CD4-positive, alpha-beta T cell treated with Interleukin-15 for 1 hour (primary cell): ENCODE results near the gene AJM1.
A peak's percentile ranks its signal among the peaks of the same experiment; 100 is the strongest.
"Not testable (repeated sequence)": the region's sequence is repeated elsewhere in the genome, so short reads cannot be mapped to it uniquely, and the experiment has no call there.

Experiments used
- DNase-seq: peaks from one replicate; pipeline ENCODE4 v3.0.0-alpha.2; 2020

The AJM1 gene

DNA sequence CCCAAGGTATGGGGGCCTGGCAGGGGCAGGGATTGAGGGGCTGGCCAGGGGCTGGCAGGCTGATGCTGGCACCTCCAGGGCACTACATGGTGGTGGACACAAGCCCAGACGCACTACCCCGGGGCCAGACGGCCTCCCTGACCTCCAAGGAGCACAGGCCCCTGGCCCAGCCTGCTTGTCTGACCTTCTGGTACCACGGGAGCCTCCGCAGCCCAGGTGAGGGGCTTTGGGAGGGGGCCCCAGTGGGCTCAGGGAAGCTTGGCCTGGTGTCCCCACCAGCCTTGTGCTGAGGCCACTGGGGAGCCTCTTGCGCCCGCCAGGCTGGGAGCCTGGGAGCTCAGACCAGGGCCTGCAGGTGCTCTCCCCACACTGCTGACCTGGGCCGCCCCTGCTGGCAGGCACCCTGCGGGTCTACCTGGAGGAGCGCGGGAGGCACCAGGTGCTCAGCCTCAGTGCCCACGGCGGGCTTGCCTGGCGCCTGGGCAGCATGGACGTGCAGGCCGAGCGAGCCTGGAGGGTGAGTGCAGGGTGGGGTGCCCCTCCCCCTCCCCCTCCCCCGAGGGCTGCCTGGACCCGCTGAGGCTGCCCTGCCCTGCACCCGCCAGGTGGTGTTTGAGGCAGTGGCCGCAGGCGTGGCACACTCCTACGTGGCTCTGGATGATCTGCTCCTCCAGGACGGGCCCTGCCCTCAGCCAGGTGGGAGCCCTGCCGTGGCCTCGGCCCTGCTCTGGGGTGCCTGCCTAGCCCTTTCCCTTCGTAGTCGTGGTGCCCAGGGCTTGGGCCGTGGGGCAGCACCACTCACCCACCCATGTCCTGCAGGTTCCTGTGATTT is 15.5 kb downstream of the AJM1 start:
- no peak for DNase-seq

DNA sequence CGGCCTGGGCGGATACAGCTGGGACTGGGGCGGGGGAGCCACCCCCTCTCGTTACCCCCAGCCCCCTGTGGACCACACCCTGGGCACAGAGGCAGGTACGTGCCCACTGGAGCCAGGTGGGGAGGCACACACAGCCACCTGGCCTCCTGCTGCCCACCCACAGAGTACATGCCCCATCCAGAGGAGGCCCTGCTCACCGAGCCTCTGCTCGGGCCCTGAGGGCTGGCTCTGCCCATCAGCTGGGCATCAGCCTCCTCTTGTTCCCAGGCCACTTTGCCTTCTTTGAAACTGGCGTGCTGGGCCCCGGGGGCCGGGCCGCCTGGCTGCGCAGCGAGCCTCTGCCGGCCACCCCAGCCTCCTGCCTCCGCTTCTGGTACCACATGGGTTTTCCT is 16.2 kb downstream of the AJM1 start:
- DNase-seq = no peak

DNA sequence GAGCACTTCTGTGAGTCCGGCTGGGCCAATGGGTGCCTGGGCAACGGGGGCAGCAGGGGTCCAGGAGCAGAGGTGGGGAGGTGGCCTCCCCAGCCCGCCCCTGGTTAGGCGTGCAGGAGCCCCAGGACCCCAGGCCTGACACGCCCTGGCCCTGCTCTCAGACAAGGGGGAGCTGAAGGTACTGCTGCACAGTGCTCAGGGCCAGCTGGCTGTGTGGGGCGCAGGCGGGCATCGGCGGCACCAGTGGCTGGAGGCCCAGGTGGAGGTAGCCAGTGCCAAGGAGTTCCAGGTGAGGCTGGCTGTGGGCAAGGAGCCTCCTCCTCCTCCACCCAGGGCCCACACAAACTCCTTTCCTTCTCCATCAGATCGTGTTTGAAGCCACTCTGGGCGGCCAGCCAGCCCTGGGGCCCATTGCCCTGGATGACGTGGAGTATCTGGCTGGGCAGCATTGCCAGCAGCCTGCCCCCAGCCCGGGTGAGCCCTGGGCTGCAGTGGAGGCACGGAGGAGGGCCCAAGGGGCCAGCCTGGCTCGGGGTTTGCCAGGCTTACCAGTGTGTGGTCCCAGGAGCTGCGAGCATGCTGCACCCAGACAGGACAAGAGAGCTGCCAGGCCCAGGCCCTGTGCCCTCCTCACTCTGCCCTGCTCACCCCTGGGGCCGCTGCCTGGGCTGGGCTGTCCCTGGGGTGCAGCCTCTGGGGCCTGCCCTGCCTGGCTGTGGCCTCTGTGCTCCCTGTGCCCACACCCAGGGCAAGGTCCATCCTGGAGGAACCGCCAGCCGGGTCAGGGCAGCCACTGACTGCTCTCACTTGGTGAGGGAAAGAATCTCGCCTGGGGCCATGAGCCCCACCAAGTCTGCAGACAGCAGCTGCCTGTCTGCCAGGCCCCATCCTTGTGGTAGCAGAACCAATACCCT is 16.8 kb downstream of the AJM1 start:
- DNase-seq = peak; percentile 10

DNA sequence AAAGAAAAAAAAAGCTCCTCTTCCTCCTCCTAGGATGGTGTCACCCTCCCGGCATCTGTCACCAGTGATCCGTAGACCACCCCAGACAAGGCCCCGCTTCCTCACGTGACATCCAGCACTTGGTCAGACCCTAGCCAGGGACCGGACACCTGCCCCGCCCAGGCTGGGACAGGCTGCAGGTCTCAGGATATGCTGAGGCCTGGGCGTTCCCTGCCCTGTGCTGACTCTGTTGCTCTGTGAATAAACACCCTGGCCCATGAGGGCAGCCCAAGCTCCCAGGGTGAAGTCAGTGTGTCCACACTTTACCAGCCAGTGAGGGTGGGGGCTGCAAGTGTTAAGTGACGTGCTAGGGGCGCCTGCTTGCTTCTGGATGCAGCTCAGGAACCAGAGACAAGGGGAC is 18.3 kb downstream of the AJM1 start:
- no peak for DNase-seq

DNA sequence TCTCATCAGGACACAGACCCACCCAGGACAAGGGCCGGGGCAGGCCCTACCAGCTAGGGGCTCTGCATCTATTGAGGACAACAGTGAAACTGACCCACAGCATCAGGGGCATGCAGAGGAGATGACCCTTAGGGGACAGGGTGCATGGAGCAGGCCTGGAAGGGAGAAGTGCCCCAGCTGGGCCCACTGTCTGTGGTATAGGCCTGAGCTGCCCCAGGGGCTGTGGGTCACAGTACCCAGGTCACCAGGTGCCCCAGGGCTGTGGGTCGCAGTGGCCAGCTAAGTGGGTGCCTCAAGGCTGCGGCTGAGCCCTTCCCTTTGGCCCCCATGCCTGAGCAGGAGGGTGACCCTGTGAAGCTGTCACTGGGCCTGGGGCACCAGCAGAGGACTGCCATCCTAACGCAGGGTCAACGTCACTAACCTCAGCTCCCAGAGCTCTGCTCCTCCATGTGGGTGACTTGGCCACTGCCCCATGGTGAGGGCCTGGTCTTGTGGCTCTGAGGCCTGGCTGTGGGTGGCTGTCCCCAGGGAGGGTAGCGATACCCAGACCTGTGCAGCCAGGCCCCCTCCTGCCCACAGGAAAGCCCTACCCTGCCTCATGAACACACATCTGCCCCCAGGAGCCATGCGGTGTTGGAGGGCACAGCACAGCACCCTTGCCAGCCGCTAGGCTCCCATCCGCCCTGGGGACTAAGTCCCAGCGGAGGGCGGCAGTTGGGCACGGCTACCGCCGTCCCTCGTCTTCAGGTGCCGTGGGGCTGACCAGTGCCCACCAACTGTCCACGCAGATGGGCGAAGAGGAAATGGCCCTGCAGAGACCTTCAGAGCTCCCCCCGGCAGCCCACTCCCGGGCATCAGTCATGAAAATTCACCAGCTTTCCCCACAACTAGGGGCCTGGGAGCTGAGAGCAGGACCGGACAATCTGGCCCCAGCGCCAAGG is 18.9 kb downstream of the AJM1 start:
- no peak for DNase-seq

DNA sequence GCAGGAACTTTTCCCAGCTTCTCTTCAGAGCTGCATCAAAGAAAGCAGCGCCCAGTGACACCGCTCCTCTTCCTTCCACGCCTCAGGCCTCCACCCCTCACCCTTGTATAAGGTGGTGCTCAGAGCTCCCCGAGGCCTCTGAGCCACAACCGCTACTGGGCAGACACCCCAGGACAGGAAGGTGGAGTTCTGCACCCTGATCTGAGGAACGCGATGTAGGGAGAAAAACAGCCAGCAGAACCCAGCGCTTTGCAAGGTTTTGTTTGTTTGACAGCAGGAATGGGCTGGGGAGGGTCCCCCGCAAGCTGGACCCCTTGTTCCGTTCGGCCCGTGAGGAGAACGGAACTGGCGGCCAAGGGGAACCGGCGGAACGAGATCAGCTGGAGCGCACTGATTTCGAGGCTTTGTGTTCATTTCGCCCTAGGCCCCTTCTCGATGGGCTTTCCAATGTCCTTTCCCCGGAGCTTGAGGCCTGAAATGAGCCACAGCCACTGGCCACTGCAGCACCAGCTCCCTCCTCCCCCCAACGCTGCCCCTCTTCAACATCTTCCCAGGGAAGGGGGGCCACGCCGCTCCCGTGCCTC is 19.7 kb downstream of the AJM1 start:
- no peak for DNase-seq

DNA sequence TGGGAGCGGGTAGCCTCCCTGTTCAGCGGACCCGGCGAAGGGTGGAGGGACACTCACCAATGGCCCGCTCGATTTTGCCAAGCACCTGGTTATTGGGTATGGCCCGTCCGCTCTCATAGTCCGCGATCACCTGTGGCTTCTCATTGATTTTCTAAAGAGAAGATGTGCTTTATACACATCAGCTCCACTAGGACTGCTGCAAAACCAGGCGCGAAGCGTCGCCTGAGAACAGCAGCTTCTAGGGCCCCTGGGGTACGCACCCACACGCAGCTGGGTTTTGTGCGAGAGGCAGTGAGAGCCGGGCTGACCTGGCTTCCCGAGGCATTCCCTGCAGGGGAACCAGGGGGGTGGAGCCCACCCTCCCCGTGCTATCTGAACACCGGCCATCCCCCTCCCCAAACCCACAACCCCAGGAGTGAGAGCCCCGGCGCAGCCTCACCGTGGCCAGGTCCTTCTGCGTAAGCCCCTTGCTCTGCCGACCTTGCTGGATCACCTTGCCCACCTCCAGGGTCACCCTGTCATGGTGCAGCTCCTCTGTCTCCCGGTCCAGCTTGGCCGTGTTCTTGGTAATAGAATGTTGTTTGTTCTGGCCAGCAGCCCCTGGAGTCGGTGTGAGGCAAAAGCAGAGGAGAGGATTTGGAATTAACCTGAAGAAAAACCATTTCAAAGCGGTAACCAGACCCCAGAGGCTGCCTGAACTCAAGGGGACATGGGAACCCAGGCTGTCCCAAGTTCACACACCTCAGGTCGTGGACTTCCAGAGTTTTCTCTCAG is 20.8 kb downstream of the AJM1 start:
- peak; percentile 15 for DNase-seq

DNA sequence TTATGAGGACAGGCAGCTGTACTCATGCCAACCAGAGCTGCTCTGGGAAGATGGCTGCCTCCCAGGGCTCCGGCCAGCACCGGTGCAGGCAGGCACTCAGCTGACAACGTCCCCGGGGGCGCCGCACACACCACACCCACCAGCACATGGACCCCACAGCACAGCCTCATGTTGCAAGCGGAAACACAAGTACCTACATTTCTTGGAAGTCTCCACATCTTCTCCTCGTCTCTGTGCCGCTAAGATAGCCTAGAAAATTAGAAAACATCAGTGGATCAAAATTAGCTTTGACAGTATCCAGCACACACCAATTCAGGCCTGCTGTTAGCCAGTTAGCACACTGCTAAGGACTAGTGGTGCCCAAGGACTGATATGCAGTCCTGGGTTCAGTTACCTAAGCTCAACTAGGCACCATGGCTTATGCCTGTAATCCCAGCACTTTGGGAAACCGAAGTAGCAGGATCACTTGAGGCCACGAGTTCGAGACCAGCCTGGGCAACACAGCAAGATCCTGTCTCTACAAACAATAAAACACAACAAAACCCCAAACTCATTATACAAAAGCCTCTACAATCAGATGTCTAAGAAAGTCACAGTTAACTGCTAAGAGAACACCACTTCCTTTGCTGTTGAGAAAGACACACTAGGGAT is 21.5 kb downstream of the AJM1 start:
- DNase-seq = peak; percentile 10

DNA sequence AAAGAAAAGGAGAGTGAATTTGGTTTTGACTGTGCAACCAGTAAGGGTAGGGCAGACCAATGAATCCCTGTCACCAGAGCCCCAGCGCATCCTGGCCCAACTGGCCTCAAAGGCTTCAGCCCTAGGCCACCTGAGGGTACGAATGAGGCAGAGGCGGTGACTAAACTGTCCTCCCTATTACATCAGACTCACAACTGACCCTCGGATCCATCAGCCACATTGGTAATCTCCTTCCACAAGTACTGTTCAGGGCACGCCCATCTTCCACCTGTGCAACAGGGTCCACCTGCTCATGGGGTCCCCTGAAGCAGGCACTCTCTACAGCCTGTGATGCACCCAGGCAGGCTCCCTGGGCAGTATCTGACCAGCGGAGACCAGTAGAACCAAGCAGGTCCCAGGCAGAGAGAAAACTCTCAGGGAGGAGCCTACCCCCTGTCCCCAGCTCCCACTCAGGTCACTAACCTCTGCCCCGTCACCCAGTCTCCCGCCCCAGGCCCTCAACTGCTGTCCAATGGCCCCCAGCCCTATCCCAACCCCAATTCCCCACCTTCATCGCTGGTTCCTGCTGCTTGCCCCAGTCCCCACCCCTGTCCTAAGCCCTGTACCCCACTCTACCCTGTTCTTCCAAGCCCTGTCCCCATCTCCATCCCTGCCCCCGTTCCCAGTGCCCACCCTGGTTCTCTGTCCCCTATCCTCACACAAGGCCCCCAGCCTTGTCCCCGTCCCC is 22.9 kb downstream of the AJM1 start:
- DNase-seq = peak; percentile 13

DNA sequence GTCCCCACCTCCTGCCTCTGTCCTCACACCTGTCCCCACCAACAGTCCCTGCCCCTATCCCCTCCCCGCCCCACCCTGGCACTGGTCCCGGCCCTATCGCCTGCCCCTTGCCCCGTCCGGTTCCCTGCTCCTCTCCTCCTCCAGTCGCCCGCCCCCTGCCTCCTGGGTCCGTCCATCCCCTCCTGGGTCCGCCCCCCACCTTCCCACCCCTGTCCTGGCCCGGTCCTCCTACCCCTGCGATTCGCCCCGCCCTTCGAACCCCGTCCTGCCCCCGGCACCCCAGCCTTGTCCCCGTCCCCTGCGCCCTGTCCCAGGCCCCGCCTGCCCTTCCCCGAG is 23.5 kb downstream of the AJM1 start:
- DNase-seq = no peak

DNA sequence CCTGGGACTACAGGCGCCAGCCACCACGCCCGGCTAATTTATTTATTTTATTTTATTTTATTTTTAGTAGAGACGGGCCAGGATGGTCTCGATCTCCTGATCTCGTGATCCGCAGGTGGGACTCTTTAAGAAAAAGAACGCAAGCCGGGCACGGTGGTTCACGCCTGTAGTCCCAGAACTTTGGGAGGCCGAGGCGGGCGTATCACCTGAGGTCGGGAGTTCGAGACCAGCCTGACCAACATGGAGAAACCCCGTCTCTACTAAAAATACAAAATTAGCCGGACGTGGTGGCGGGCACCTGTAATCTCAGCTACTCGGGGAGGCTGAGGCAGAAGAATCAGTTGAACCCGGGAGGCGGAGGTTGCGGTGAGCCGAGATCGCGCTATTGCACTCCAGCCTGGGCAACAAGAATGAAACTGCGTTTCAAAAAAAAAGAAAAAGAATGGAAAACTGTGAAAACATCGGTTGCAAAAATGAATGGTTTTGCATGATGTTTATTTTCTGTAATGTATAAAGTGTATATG is 24.7 kb downstream of the AJM1 start:
- DNase-seq = not testable (repeated sequence)

DNA sequence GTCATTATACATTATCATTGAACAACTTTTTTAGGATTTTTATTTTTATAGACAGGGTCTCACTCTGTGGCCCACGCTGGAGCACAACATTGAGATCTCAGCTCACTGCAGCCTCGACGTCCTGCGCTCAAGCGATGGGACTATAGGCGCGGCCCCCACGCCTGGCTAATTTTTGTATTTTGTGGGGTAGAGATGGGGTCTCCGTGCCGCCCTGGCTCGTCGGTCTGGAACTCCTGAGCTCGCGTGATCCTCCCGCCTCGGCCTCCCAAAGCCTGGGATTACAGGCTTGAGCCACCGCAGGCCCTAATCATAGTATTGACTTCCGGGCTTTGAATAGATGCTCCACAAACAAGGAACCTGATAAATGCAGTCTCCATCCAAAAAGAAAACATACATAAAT is 25.2 kb downstream of the AJM1 start:
- DNase-seq = no peak

DNA sequence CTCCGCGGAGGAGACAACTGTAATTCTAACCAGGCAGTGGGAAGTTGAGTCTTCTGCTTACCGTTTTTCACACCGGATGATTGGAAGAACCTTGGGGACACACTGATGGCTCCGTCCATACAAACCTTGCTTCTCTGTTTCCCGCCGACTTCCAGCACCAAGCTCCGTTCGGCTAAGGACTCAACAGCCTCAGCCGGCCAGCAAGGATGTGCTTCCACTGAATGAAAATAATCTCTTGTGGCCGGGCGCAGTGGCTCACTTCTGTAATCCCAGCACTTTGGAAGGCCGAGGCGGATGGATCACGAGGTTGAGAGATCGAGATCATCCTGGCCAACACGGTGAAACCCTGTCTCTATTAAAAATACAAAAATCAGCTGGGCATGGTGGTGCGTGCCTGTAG is 25.6 kb downstream of the AJM1 start:
- DNase-seq = no peak

DNA sequence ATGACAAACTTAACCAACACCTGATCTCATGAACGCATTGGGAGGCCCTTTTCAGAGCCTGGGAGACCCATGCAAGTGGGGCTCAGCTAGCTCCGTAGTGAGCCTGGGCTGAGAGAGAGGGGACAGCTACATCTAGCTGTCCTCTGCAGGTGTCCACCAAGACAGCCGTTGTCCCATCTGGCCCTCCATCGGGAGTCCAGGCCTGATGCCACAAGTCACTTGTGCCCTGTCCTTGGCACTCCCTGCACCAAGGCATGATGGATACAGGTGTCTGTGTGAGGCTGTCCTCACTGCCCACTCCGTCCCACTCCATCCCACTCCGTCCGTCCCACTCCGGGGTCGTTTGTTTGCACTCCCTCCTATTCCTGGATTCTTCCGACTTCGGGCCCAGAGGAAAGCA is 26.4 kb downstream of the AJM1 start:
- no peak for DNase-seq

DNA sequence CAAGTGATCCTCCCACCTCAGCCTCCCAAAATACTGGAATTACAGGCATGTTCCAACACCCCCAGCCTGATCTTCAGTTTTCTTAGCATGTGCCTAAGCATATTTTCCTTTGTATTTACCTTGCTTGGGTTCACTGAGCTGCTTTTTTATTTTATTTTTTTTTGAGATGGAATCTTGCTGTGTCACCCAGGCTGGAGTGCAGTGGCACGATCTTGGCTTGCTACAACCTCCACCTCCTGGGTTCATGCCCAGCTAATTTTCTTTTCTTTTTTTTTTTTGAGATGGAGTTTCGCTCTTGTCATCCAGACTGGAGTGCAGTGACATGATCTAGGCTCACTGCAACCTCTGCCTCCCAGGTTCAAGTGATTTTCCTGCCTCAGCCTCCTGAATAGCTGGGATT is 27.3 kb downstream of the AJM1 start:
- DNase-seq = not testable (repeated sequence)

DNA sequence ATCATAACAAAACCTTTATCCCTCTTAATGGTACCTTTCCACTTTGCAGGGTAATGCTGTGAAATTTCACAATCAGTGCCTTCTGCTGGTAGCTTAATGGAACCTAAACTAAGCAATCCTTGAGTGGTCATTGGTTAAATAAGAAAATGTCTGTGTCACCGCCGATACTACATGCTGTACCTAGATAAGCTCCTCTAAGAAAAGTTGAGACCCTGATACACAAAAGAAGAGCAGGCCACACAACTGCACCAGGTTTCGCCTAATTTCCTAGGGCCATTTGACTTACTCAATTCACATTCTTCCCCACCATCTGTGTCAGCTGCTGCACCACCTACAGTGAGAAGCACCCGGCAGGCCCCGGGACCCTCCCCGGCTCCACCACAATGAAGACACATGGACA is 32.9 kb downstream of the AJM1 start:
- no peak for DNase-seq

DNA sequence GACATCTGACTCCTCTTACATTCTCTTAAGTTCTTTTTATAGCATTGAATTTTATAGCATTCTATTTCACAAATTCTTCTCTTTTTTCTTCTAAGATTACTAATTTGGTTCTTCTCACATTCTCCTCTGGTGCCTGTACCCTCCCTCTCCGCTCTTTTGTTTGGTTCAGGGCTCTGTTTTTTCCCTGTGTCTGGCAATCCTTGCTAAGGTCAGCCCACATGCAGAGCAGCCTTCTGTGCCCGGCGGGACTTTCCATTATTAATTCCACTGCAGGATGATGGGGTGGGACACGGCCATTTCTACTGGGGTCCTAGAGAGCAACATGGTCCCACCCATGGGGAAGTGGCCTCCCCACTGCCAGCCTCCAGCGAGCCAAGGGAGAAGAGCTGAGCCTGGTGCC is 34.2 kb downstream of the AJM1 start:
- no peak for DNase-seq

DNA sequence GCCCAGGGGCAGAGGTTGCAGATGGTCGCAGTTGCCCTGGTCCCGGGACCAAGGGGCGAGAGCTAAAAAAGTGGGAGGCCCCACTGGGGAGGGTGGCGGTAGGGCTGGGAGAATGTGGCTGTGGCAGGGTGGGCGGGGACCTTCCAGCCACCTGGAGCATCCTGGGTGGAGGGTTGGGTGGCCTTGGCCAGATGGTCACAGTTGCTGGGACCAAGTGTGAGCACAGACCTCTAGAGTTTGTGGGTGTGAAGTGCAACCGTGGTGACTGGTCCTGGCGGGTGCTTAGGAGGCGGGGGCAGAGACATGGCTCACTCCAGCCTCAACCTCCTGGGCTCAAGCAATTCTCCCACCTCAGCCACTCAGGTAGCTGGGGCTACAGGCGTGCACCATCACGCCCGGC is 38.4 kb downstream of the AJM1 start:
- DNase-seq = no peak

DNA sequence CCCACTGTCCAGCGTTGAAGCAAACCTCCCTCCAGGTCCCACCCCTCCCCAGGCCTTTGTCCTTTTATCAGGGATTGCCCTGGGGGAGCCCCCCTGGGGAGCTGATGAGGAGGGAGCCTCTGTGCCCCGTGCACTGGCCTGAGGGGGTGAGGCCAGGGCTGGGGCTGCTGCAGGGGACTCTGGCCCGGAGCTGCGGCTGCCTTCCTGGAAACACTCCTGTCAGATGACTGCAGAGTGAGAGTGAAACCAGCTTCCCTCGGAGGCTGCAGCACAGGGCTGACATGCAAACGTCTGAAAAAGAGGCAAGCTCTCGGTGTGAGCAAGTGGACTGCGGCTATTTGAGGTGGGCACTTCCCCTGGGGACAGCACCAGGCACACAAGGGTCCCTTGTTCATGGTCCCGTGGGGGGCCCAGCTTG is 39.4 kb downstream of the AJM1 start:
- DNase-seq = no peak
